PFSK-1 (cell line): ENCODE results near the gene OR10P1.

ENCODE experiments used
- REST ChIP-seq, 2 experiments: IDR thresholded peaks; 2 replicates each; pipeline versions ENCODE4 v1.6.1 to v1.8.0; 2011 to 2012; ENCODE audit warnings: low read depth in 2 of 2, low read length in 2 of 2, control low read depth in 1 of 2, inconsistent platforms in 1 of 2, mild to moderate bottlenecking in 1 of 2, moderate library complexity in 1 of 2; ENCODE audit not compliant: insufficient read depth in 1 of 2
- TAF1 ChIP-seq: IDR thresholded peaks from 2 replicates; pipeline ENCODE4 v1.6.1; 2012; ENCODE audit warnings: low read length, control low read depth, borderline replicate concordance; ENCODE audit not compliant: insufficient read depth

GRCh38 chr12:55658212-55658611, 21.5 kb downstream of the OR10P1 start:
- TF ChIP-seq TAF1, result no peak
- no peak for TF ChIP-seq REST (IDR thresholded peaks at IDR 0.05; ENCODE audit: insufficient read depth in 1 of 2, low read depth in 2 of 2, low read length in 2 of 2)
